ENCODE results near the gene PRKACA. TPM values are rescaled to one million over a fixed set of nuclear protein-coding genes. Genes with fewer than 3 reads are reported as not detected.

PRKACA gene
- total RNA-seq, result 36.5 and 46.1 TPM in 2 replicates

DNA sequence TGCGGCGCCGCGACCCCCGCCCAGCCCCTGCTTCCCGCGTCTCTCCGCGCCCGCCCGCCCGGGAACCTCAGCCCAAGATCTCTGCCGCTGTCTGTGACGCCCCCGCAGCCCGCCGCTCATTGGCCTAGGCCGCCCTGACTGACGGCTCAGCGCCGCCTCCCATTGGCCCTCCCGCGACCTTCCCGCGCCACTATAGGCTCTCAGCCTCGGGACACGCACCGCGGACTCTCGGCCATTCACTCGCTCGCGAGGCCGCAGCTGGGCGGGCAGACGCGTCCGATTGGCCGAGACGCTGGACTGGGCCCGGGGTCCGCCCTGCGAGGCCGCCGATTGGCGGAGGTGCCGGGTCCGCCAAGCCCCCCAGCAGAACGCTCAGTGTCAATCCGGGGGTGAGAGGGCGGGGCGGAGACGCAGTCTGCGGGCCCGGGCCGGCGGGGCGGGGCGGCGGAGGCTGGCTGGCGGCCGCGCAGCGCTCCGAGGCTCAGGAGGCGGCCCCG is at the start of gene PRKACA:
TSS of gene PRKACA (minus strand) at position 95 of the 497 bp plus-strand sequence. CDS start 215 bp downstream, outside the sequence.
- peak; percentile 96 to 99 for DNase-seq (ENCODE audit: low read depth in 2 of 2)

DNA sequence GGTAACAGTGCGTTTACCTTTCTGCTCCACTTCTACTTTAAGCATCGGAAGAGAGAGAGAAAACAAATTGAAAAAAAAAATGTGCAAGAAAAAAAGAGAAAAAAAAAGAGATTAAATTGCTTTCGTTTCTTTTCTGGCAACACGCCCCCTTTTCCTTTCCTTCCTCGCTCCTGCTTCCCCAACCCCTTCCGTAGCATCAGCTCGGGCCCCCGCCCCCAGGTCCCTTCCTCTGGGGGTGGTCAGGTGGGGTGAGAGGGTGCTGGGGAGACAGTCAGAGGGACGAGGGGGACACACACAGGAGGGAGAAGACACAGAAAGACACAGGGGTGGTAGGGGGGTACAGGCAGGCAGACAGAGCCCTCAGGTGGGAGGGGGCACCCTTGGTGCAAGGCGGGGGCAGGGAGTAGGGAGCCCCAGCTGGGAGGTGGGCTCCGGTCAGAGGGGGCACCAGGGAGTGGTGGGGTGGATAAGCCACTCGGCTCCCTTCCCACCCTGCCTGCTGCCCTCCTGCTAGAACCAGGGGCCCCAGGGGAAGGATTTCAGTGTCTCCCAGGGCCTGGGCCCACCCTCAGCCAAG is 49.5 kb upstream of the PRKACA start:
- no peak for DNase-seq (ENCODE audit: low read depth in 2 of 2)

DNA sequence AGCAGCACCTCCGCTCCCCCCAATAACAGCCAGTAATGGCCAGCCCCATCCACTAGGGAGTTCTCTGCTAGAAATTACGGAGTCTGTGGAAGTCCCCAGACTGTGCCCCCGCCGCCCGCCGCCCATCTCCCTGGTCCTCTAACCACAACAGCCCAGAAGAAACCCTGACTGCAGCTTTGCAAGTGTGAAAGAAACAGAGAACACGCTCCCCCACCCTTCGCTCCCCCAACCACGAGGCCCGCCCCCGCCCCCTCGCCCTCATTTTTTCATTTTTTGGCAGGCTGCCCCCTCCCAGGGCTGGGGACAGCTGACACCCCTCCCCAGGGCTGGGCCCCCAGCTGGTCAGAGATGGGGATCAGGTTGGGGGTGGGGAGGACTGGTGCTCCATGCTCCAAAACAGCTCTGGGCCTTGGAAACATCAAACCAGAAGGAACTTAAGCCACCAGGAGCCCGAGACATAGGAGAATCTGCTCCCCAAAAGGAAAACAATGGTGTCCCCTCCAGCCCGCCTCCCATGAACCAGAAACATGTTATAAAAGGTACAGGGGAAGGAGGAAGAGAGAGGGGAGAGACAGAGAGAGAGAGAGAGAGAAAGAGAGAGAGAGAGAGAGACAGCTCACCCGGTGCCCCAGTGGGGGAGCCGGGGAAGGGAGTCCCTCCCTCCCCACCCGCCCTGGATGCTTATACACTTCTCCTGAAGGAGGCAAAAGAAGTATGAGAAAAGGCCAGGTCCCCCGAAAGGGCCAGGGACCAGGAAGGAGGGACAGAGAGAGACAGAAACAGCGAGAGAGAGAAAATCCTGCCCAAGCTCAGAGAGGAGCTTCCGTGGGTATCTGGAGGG is 48.6 kb upstream of the PRKACA start:
- DNase-seq (ENCODE audit: low read depth in 2 of 2), result no peak

DNA sequence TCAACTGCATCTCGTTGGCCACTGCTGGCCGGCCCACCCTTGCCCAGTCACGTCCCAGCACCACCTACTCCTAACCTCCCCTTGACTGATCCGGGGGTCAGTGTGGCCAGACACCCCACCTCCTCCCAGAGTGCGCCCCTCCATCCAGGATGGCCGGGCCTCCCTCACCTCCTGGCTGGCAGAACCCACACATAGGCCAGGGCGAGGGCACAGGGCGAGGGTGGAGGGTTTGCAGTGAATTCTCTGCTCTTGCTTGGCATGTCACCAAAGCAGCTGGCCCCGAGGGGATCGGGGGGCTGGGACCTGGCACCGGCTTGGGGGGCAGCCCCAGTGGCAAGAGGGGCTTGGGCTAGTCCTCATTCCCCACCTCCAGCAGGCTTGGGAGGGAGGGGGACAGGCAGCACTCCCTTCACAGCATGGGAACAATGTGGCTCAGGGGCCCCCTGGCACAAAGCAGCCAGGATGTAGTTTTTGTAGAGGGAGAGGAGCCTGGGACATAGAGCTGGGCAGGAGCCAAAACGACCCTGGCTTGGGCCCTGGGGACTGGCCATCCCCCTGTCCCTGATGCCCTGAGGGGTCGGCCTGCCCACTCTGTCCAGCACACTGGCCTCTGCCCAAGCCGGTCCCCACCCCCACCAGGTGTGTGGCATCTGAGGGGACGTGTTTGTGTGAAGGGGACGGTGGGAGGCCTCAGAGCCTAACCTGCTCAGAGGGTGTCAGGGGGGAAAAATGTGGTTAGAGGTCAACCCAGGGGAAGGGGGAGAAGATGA is 47.3 kb upstream of the PRKACA start:
- no peak for DNase-seq (ENCODE audit: low read depth in 2 of 2)

DNA sequence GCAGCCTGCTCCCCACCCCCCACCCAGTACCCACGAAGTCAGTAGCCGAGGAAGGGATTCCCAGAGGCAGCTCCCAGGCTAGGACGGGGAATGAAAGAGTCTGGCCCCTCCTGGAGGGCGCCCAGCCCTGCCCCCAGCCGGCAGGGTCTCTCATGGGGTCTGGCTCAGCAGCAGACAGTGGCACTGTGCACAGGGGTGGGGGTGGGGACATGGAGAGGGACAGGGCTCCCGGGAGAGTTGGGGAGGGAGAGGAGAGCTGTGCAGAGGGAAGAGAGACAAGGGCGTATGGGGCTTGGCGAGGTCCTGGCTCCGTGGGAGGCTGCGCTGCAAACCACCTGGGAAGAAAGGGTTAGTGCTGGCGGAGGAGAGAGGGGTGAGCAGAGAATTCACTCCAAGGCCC is 46.5 kb upstream of the PRKACA start:
- no peak for DNase-seq (ENCODE audit: low read depth in 2 of 2)

DNA sequence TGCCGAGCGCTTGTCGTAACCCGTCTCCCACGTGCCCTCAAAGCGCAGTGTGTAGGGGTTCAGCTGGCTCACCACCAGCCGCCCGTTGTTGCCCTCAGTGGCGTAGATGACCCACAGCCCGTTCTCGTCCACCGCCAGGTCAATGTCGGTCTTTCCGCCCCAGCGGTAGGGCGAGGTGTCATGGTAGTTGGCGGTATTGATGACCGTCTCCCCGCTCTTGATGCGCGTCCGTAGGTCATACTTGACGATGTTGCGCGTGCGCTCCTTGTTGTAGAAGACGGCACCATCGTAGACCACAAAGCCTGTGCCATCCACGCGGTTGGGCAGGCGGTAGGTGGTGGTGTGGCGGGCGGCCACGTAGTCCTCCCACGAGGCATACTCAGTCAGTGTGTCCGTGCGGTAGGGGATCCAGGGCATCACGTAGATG is 45.3 kb upstream of the PRKACA start:
- no peak for DNase-seq (ENCODE audit: low read depth in 2 of 2)

DNA sequence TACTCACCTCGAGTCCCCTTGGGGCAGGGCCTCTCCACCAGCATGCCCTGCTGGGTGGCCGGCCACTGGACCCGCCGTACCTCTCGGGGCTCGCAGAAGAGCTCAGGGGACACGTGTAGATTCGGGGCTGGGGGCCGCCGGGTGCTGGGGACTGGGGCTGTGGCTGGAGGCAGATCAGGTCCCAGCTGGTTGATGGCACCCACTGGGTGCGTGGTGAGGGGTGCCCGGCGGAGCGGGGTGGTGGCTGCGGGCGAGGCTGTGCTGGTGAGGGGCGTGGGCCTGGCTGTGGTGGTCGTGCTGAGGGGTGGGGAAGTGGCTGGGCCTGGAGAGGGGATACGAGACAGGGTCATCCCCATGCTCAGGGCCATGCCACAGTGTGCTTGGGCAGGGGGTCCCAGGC is 43.7 kb upstream of the PRKACA start:
- DNase-seq (ENCODE audit: low read depth in 2 of 2), result no peak

DNA sequence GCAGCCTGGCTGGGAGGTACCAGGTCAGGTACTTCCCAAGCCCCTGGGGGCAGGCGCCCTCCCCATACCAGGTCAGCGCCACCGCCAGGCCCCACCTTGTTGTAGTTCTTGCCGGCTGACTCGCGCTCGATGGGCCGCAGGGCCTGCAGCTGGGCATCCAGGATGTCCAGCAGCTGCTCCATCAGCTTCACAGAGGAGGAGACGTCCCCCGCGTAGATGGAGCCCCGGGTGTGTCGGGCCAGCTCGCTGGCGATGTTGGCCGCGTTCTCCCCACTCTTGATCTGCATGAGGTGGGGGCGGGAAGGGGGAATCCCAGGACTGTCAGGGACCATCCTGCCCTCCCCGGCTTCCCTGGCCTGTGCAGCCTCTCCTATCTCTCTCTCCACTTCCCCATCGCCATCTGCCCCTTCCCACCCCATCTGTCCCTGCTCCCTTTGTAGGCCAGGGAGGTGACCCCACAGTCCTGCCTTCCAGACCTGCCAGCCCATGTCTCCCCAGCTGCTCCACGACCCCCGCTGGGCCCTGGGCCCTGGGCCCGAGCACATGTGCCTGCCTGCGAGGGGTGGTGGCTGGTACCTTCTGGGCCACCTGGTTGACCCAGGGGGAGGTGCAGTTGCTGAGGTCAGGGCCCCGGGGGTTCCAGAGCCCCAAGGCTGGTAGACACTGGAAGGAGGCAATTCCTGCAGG is 42.6 kb upstream of the PRKACA start:
- no peak for DNase-seq (ENCODE audit: low read depth in 2 of 2)

DNA sequence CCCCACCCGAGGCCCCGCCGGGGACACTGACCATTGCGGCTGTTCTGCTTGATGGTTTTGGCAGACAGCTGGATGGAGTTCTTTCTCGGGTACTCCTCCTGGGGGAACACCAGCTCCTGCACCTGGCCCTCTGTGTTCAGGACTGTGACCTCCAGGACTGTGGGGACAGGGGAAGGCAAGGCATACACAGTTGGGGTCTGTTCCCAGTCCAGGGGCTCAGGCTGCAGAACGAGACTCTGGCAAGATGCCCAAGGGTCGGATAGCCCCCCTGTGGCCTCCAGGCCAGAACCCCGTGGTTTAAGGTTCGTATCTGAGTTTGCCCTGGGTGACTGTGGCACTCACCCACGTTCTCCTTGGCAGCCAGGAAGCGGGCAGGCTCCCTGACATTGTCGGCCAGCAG is 41.5 kb upstream of the PRKACA start:
- DNase-seq (ENCODE audit: low read depth in 2 of 2), result no peak

DNA sequence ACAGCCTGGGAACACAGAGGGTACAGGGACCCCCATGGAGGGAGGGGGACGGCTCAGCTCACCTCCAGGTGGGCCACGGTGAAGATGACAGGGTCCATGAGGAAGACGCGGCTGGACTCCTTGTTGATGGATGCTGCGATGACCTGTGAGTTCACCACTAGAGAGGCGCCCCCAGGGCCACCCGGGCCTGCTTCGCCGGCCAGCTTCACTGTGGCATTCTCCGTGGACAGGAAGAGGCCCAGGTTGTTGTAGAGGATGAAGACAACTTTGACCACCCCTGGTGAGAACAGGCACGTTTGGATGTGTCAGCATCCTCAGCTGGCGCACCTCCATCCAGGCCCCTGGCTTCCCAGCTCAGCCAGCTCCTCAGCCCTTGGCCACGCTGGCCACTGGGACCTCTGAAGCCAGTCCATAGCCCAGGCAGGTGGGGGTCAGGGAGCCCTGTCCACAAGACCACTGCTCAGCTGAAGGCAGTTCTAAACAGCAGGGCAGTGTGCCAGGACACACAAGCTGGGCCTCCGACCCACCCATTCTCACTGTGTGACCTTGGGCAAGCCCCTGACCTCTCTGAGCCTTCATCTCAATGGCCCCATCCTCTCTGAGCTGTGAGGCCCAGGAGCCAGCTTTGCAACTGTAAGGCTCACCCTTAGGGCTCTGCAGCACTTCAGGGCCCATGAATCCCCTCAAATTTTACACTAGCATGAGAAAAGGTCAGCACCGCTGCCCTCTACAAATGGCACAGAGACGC is 40.9 kb upstream of the PRKACA start:
- DNase-seq (ENCODE audit: low read depth in 2 of 2), result no peak

DNA sequence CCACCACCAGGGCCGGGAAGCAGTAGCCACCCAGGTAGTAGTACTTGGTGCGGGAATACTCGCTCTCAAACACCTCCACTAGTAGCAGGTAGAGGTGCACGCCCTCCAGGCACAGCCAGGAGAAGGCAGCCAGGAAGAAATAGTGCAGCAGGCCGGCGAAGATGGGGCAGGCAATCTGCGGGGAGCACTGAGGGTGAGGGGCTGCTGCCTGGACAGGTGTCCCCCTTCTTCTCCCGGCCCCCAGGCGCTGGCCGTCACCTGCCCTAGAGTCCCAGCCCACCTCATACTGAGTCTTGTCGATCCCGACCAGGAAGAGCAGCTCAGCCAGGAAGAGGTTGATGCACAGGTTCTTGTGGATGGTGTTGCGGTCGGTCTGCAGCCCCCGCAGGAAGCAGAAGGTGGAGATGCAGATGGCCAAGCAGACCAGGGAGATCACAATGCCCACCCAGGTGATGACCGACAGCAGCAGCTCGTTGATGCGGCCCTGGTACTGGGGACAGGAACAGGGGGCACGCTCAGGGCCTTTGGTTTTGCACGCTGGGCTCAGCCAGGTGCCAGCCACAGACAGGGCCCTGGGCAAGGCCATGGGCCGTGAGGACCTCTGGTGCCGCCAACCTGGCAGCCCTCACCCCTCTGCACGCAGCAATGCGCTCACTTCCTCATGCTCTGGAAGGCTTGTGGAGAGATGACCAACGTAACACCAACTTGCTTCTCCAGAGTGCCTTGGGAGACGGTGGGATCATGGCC is 39.6 kb upstream of the PRKACA start:
- no peak for DNase-seq (ENCODE audit: low read depth in 2 of 2)

DNA sequence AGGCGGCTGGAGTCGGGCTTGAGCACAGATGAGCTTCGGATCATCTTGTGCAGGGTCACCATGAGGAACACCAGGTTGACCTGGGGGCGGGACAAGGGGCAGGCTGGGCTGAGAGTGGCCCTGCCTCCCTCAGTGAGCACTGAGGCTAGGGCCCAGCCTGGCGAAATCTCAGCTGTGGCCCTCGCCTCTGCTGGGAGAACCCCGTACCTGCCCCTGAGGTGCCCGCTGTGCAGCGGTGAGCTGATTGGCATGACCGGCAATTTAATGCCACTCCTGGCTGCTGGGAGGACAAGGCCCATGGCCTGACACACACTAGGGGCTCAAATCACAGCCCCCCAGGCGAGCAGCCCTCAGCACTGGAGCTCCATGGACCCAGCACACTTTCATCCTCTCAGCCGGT is 38.6 kb upstream of the PRKACA start:
- no peak for DNase-seq (ENCODE audit: low read depth in 2 of 2)

DNA sequence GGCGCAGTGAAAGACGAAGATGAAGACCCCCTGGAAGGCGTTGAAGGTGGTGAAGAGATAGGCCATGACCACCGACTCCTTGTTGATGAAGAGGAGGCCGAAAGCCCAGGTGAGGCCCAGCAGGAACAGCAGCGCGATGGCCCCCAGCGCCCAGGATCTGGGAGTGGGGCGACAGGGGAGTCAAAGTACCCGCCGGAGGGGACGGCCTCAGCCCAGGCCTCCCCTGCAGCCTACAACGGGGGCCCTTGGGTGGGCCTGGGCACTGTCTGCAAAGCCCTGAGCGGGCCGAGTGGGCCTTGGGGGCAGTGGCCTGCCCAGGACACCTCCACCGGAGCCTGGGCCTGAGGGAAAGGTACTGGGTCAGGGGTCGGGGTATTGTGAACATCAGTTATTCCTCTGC is 37.8 kb upstream of the PRKACA start:
- no peak for DNase-seq (ENCODE audit: low read depth in 2 of 2)

DNA sequence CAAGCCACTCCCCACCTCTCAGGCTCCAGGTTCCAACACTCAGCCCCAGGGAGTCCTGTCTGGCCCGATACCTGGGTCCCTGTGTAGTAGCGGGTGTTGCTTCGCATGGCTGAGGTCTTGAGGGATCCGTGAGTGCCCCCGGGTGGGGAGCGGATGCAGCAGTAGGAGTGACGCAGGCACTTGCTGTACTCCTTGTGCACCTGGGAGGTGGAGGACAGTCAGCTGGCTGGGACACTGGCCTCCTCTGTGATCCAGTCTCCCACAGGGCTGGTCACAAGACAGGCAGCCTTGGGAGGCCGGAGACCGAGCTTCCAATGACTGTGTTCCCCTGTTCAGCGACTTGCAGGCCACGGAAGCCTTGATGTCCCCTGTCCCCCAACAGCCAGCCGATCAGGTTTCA is 35.2 kb upstream of the PRKACA start:
- DNase-seq (ENCODE audit: low read depth in 2 of 2), result no peak

DNA sequence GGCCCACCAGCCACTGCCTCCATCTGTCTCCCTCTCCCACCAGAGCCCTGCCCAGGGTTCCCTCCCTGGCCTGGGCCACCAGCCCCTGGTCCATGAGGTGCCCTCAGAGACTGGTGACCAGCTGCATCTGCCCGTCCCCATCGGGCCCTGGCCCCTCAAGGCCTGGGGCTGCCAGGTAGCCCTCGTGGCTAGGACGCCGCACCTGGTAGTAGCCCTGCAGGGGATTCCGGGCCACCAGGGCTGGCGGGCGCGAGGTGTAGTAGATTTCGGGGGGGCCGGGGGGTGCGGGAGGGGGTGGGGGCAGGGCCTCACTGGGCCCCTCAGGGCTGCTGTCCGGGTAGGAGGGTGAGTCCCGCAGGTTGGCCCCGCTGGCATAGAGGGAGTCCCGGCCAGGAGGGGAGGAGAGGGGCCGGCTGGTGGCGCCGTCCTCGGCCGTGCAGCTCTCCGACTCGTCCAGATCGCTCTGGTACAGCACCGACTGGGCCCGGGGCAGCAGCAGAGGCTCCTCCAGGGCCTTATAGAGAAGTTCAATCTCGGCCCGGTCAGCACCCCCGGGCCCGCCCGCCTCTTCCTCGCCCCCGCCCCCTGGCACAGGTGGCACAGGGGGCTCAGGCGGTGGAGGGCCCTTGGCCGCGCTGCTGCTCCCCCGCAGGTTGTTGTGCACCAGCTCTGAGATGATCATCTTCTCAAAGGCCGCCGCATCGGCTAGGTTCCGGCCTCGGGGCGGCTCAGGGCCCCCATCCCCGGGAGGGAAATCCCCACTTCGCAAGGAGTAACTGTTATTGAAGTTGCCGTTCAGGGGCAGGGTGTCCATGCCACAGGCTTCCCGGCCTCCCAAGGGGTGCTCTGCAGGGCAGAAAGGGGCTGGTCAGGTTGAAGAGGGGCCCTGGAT is 33.5 kb upstream of the PRKACA start:
- DNase-seq (ENCODE audit: low read depth in 2 of 2), result no peak

DNA sequence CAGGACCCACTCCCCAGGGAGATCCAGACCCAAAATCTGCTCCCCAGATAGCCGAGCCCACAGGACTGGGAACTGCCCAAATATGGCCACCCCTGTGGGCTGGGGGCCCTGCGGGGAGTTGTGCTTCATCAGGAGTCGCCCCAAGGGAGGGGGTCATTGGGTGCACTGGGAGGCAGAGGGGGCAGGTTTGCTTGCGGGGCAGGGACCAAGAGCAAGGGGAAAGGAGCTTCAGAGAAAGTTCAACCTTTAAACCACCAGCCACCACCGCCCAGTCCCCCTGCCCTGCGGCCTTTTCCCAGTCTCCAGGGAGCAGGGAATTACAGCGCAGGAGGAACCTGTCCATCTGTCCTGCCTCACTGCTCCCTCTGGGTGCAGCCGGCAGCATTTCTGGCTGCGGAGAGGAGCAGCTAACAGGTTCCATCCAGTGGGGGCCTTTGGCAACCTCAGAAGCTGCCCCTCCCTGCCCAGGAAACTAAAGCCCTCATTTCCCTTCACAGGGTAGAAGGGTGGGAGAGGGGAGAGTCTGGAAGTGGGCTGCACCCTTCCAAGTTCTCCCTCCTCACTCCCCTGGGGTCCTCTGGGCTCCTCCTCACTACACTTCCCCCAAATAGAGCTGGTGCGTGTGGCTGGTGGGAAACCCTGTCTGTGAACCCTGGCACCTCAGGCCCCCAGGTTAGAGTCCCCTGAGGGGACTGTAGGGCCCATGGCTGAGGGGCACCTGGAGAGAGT is 32.6 kb upstream of the PRKACA start:
- DNase-seq (ENCODE audit: low read depth in 2 of 2), result peak in 1 of 2 donors; percentile 1

DNA sequence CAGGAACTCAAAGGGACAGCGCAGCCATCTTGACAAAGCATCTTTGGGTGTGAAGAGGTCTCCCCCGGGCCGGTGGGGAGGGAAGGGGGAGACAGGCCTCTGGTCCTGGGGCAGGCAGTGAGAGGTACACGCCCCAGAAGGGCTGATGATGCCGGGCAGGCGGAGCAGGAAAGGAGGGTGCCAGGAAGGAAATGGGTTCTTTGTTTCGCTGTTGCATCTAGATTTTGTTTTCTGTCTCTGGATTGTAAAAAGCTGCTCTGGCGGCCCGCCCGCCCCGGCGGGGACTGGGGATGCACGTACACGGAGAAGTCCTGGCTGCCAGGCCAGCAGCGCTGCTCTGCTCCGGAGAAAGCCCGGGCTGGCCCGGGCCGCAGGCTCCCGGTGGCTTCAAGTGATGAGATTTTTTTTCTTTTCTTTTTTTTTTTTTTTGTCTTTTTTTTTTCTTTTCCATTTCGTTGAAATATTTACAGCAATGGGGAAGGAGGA is 32.0 kb upstream of the PRKACA start:
- DNase-seq (ENCODE audit: low read depth in 2 of 2), result peak; percentile 72 to 82

DNA sequence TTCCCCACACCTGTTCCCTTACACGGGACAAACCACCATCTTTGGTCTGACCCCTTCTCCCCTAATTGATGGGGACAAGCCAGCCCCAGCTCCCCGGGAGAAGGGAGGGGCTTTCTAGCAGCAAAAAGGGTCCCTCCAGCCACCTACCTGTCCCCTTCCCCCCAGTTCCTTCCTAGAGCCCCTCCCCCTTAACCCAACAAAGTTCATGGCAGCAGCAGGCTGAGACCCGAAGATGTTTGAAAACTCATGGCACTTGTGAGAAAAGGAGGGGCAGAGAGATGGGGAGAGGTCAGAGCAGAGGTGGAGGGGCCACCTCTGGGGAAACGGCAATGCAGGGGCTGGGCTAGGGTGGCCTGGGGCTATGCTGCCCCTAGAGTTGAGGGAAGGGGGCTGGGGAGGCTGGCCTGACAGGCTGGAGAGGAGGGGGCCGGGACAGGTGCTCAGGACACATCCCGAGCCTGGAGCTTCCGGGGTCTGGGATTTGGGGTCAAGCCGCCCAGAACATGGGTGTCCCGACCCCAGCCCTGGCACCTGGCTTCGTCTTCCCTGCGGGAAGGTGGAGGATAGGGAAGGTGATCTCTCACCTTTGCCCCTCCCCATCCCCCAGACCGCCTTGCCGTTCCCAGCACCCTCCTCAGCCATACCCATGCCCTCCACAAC is 31.3 kb upstream of the PRKACA start:
- no peak for DNase-seq (ENCODE audit: low read depth in 2 of 2)

Data from dermis microvascular lymphatic vessel endothelial cell (primary cell).